PC-3 (cell line): ENCODE data around the gene BRIP1. TPM values are rescaled to one million over a fixed set of nuclear protein-coding genes. Genes with fewer than 3 reads are reported as not detected.

Experiments
- ATAC-seq: fragments of 200-7000 bp; cut with Tn5 transposase; 2 replicates; pipeline ENCODE4 v1.9.1; 2020; ENCODE audit warnings: mild to moderate bottlenecking, moderate library complexity
- BruUV-seq: library from RNA; stranded (reverse); fragments of 400-500 nt; replicated peaks from 2 replicates; lab custom pipeline; 2021; lab: Mats Ljungman, UMichigan
- CTCF ChIA-PET: fragments of 300-600 bp; sonication (Branson Sonifier 250); formaldehyde crosslinking; loops from one replicate; lab custom pipeline; 2022; ENCODE audit warnings: antibody characterized with exemption; lab: Charles Lee
- POLR2A ChIA-PET: fragments of 300-600 bp; sonication (Branson Sonifier 250); formaldehyde crosslinking; loops from one replicate; lab custom pipeline; 2022; ENCODE audit warnings: antibody characterized with exemption; ENCODE audit not compliant: unreplicated experiment; lab: Charles Lee
- DNase-seq: peaks from one replicate; pipeline ENCODE4 v3.0.0-alpha.2; 2015
- H2AFZ ChIP-seq: fragments of 300-600 bp; sonication (generic); 2 replicates; pipeline ENCODE4 v1.6.0; 2016; ENCODE audit warnings: antibody characterized with exemption, low read length
- H3F3A ChIP-seq: fragments of 300-600 bp; sonication (generic); one replicate; pipeline ENCODE4 v1.6.0; 2017; ENCODE audit warnings: antibody characterized with exemption, low read length, control low read depth, mild to moderate bottlenecking; ENCODE audit not compliant: unreplicated experiment
- H3K27ac ChIP-seq: fragments of 300-600 bp; sonication (generic); 2 replicates; pipeline ENCODE4 v1.5.1; 2016; ENCODE audit warnings: mild to moderate bottlenecking, low read length
- H3K27me3 ChIP-seq: fragments of 300-600 bp; sonication (generic); 2 replicates; pipeline ENCODE4 v1.6.1; 2016; ENCODE audit warnings: low read length, mixed read lengths
- H3K36me3 ChIP-seq: fragments of 300-600 bp; sonication (generic); 2 replicates; pipeline ENCODE4 v1.6.1; 2016; ENCODE audit warnings: low read depth, mixed run types, low read length, mixed read lengths
- H3K4me1 ChIP-seq: fragments of 300-600 bp; sonication (generic); 2 replicates; pipeline ENCODE4 v1.5.1; 2016; ENCODE audit warnings: low read length; ENCODE audit not compliant: insufficient read depth
- H3K4me2 ChIP-seq: fragments of 300-600 bp; sonication (generic); 2 replicates; pipeline ENCODE4 v1.6.0; 2016; ENCODE audit warnings: low read length
- H3K4me3 ChIP-seq: fragments of 300-600 bp; sonication (generic); 2 replicates; pipeline ENCODE4 v1.5.1; 2016; ENCODE audit warnings: mild to moderate bottlenecking, low read length, mixed read lengths
- H3K79me2 ChIP-seq: fragments of 300-600 bp; sonication (generic); 2 replicates; pipeline ENCODE4 v1.6.1; 2017; ENCODE audit warnings: low read length, mixed read lengths
- H3K9ac ChIP-seq: fragments of 300-600 bp; sonication (generic); 2 replicates; pipeline ENCODE4 v1.6.0; 2016; ENCODE audit warnings: mild to moderate bottlenecking, low read length
- H3K9me2 ChIP-seq: fragments of 300-600 bp; sonication (generic); replicated peaks from 2 replicates; pipeline ENCODE4 v1.6.1; 2016; ENCODE audit warnings: mixed run types, low read length, mixed read lengths
- H3K9me3 ChIP-seq: fragments of 300-600 bp; sonication (generic); 2 replicates; pipeline ENCODE4 v1.6.1; 2016; ENCODE audit warnings: low read length, mixed read lengths
- H4K20me1 ChIP-seq: fragments of 300-600 bp; sonication (generic); 2 replicates; pipeline ENCODE4 v1.6.1; 2016; ENCODE audit warnings: low read length, mixed read lengths
- CTCF ChIP-seq: fragments of 300-600 bp; sonication (generic); conservative IDR thresholded peaks from 2 replicates; pipeline ENCODE4 v1.5.1; 2017; ENCODE audit warnings: antibody characterized with exemption, low read depth, mild to moderate bottlenecking, low read length
- EZH2 ChIP-seq: fragments of 300-600 bp; sonication (generic); IDR thresholded peaks from one replicate; pipeline ENCODE4 v1.6.1; 2017; ENCODE audit warnings: antibody characterized with exemption, mild to moderate bottlenecking, low read length; ENCODE audit not compliant: unreplicated experiment
- EZH2phosphoT487 ChIP-seq: fragments of 300-600 bp; sonication (generic); IDR thresholded peaks from 2 replicates; pipeline ENCODE4 v1.6.1; 2018; ENCODE audit warnings: mild to moderate bottlenecking, antibody characterized with exemption, low read length, borderline replicate concordance
- intact Hi-C: fragments of 100-400 bp; cut with micrococcal nuclease; formaldehyde crosslinking; loops from 2 replicates; pipeline ENCODE4 v1.9.0; 2023
- total RNA-seq: library from RNA; depleted of rRNA; stranded (reverse); fragments of >200 nt; gene quantifications from 2 replicates; pipeline ENCODE4 v1.2.3, GENCODE V29; 2014

BRIP1 gene
- total RNA-seq, 1 experiment from 2014 or later, result 21.1 TPM

- Histone ChIP-seq H3K27ac (no peak overlapping the region), H3K9me2 (no peaks in the 10 kb centered on the region), H3K79me2 (no peaks in the 10 kb centered on the region), H3K4me2 (no peak overlapping the region), H3K9ac (no peak overlapping the region), H3K36me3 (peaks cover 48% of the 10 kb centered on the region), H3F3A (no peaks in the 10 kb centered on the region), H4K20me1 (no peaks in the 10 kb centered on the region), H3K9me3 (peaks cover 9% of the 10 kb centered on the region), H2AFZ (no peak overlapping the region), H3K4me3 (no peak overlapping the region), H3K27me3 (no peaks in the 10 kb centered on the region), H3K4me1 (peaks cover 12% of the 10 kb centered on the region)
- ChIA-PET CTCF (no interaction called here), POLR2A (no interaction called here)
- intact Hi-C loops, result no loop called here
- ATAC-seq (no peak), DNase-seq (no peak)
- no TSS peak for BruUV-seq
- TF ChIP-seq EZH2phosphoT487 (no peak), EZH2 (no peak), CTCF (no peak)
Observed at GRCh38 chr17:61770752-61771533, 92.4 kb downstream of the BRIP1 start.

DNA sequence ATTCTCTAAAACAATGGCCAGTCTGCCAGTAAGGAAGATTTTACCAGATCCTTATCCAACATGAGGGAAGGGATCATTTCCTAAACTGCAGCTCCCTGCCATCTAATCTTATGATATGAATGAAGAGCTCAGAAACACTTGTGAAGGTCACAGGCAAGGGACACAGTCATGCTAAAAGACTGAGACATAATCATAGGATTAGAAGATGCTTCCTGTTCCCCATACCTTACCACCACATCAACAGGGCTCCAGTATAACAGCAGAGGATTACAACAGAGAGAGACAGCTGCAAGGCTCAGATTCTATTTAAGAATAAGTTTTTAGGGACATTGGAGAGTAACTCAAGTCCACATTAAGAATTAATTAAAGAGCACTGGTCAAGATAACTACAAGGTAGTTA lies 93.3 kb downstream of the BRIP1 start:
- intact Hi-C loops, result no loop called here
- Histone ChIP-seq H3K4me2 (no peak overlapping the region), H3K9me3 (peaks cover 9% of the 10 kb centered on the region), H3K4me3 (no peak overlapping the region), H3K9ac (no peak overlapping the region), H3K27me3 (no peaks in the 10 kb centered on the region), H3K79me2 (no peaks in the 10 kb centered on the region), H3K4me1 (peaks cover 15% of the 10 kb centered on the region), H3K27ac (no peak overlapping the region), H4K20me1 (no peaks in the 10 kb centered on the region), H3F3A (no peaks in the 10 kb centered on the region), H2AFZ (no peak overlapping the region), H3K36me3 (peaks cover 45% of the 10 kb centered on the region), H3K9me2 (no peaks in the 10 kb centered on the region)
- no peak for DNase-seq
- no TSS peak for BruUV-seq
- ATAC-seq, result no peak
- CTCF ChIA-PET, result no interaction called here
- POLR2A ChIA-PET, result interaction anchor here (0.5 kb wide), 1 partner anchor 227 kb away, joined by 7 read pairs; no protein-coding TSS in a partner anchor
- TF ChIP-seq CTCF (no peak), EZH2phosphoT487 (no peak), EZH2 (no peak)

GRCh38 chr17:61768405-61768804 lies 94.9 kb downstream of the BRIP1 start:
- intact Hi-C loops, result no loop called here
- Histone ChIP-seq H3F3A (no peaks in the 10 kb centered on the region), H2AFZ (no peak overlapping the region), H3K4me2 (no peak overlapping the region), H4K20me1 (no peaks in the 10 kb centered on the region), H3K27ac (no peak overlapping the region), H3K9me3 (peaks cover 9% of the 10 kb centered on the region), H3K4me1 (peaks cover 15% of the 10 kb centered on the region), H3K79me2 (no peaks in the 10 kb centered on the region), H3K9me2 (no peaks in the 10 kb centered on the region), H3K9ac (no peak overlapping the region), H3K36me3 (peaks cover 43% of the 10 kb centered on the region), H3K27me3 (no peaks in the 10 kb centered on the region), H3K4me3 (no peak overlapping the region)
- DNase-seq, result no peak
- TF ChIP-seq CTCF, result no peak
- TF ChIP-seq EZH2phosphoT487, result no peak
- no peak for TF ChIP-seq EZH2
- no peak for ATAC-seq
- ChIA-PET POLR2A (no interaction called here), CTCF (no interaction called here)
- no TSS peak for BruUV-seq
